ENCODE measurements around the gene NUP58. TPM values are rescaled to one million over a fixed set of nuclear protein-coding genes. Genes with fewer than 3 reads are reported as not detected.

The NUP58 gene
- total and polyA plus RNA-seq, 4 donors = 25.6 to 82.5 (median 54.0) TPM

GRCh38 chr13:25281193-25281934, 20.1 kb upstream of the NUP58 start:
- Histone ChIP-seq H3K9me3 (ENCODE audit: control insufficient read depth in 4 of 4, insufficient read depth in 3 of 4, low read length in 3 of 4) (no peaks in the 10 kb centered on the region), H3K9ac (ENCODE audit: insufficient read depth in 1 of 2, low read length in 2 of 2) (no peak overlapping the region), H3K27ac (ENCODE audit: low read depth in 1 of 2, low read length in 1 of 2) (peak overlapping the region in 1 of 2 donors; percentile 1), H3K27me3 (ENCODE audit: control insufficient read depth in 3 of 3, insufficient read depth in 3 of 3, low read length in 2 of 3) (no peaks in the 10 kb centered on the region), H3K4me1 (ENCODE audit: control insufficient read depth in 5 of 5, insufficient read depth in 5 of 5, low read length in 5 of 5) (peaks cover 0 to 7% (median 1%) of the 10 kb centered on the region in 5 donors), H3K36me3 (ENCODE audit: control insufficient read depth in 4 of 4, insufficient read depth in 4 of 4, low read length in 4 of 4) (no peaks in the 10 kb centered on the region), H3K4me3 (no peak overlapping the region)
- no peak for ATAC-seq (ENCODE audit: insufficient read depth, low FRiP score)
- TF ChIP-seq CTCF (IDR thresholded peaks at IDR 0.05; ENCODE audit: control extremely low read depth, extremely low read depth) = no peak
- peak in 2 of 3 donors; percentile 15 to 44 for DNase-seq
- 38 to 47% methylated on average over 4 of the region's 4 CpGs for WGBS, 2 donors

- Histone ChIP-seq H3K9me3 (ENCODE audit: control insufficient read depth in 4 of 4, insufficient read depth in 3 of 4, low read length in 3 of 4) (no peaks in the 10 kb centered on the region), H3K36me3 (ENCODE audit: control insufficient read depth in 4 of 4, insufficient read depth in 4 of 4, low read length in 4 of 4) (no peaks in the 10 kb centered on the region), H3K27me3 (ENCODE audit: control insufficient read depth in 3 of 3, insufficient read depth in 3 of 3, low read length in 2 of 3) (no peaks in the 10 kb centered on the region), H3K4me3 (no peak overlapping the region), H3K9ac (ENCODE audit: insufficient read depth in 1 of 2, low read length in 2 of 2) (no peak overlapping the region), H3K27ac (ENCODE audit: low read depth in 1 of 2, low read length in 1 of 2) (no peak overlapping the region), H3K4me1 (ENCODE audit: control insufficient read depth in 5 of 5, insufficient read depth in 5 of 5, low read length in 5 of 5) (peaks cover 0 to 7% (median 0%) of the 10 kb centered on the region in 5 donors)
- DNase-seq (no peak), ATAC-seq (ENCODE audit: insufficient read depth, low FRiP score) (no peak)
- 79 to 95% methylated on average over 1 of the region's 1 CpG for WGBS, 2 donors
- TF ChIP-seq CTCF (IDR thresholded peaks at IDR 0.05; ENCODE audit: control extremely low read depth, extremely low read depth) = no peak
Measured at GRCh38 chr13:25281935-25282332, 19.5 kb upstream of the NUP58 start.

GRCh38 chr13:25286308-25286968, 15.0 kb upstream of the NUP58 start:
- DNase-seq (peak; percentile 38 to 71 (median 62)), ATAC-seq (ENCODE audit: insufficient read depth, low FRiP score) (peak; percentile 19)
- peak overlapping the region; percentile 94 for H3K4me3 ChIP-seq
- no peaks in the 10 kb centered on the region for H3K36me3 ChIP-seq (ENCODE audit: control insufficient read depth in 4 of 4, insufficient read depth in 4 of 4, low read length in 4 of 4)
- H3K27ac ChIP-seq (ENCODE audit: low read depth in 1 of 2, low read length in 1 of 2) = peak overlapping the region; percentile 87 to 95
- H3K9me3 ChIP-seq (ENCODE audit: control insufficient read depth in 4 of 4, insufficient read depth in 3 of 4, low read length in 3 of 4) = no peaks in the 10 kb centered on the region
- peaks cover 0 to 12% (median 0%) of the 10 kb centered on the region in 5 donors for H3K4me1 ChIP-seq (ENCODE audit: control insufficient read depth in 5 of 5, insufficient read depth in 5 of 5, low read length in 5 of 5)
- WGBS, 2 donors = 3 to 4% methylated on average over 25 of the region's 25 CpGs
- TF ChIP-seq CTCF (IDR thresholded peaks at IDR 0.05; ENCODE audit: control extremely low read depth, extremely low read depth) = no peak
- H3K27me3 ChIP-seq (ENCODE audit: control insufficient read depth in 3 of 3, insufficient read depth in 3 of 3, low read length in 2 of 3) = peaks cover 0 to 11% (median 5%) of the 10 kb centered on the region in 3 donors
- peak overlapping the region; percentile 95 to 98 for H3K9ac ChIP-seq (ENCODE audit: insufficient read depth in 1 of 2, low read length in 2 of 2)

Data from lung (tissue), 12 donors.